Measurements from ENCODE around the gene HLX.
A peak's percentile ranks its signal among the peaks of the same experiment; 100 is the strongest.

The HLX gene

DNA sequence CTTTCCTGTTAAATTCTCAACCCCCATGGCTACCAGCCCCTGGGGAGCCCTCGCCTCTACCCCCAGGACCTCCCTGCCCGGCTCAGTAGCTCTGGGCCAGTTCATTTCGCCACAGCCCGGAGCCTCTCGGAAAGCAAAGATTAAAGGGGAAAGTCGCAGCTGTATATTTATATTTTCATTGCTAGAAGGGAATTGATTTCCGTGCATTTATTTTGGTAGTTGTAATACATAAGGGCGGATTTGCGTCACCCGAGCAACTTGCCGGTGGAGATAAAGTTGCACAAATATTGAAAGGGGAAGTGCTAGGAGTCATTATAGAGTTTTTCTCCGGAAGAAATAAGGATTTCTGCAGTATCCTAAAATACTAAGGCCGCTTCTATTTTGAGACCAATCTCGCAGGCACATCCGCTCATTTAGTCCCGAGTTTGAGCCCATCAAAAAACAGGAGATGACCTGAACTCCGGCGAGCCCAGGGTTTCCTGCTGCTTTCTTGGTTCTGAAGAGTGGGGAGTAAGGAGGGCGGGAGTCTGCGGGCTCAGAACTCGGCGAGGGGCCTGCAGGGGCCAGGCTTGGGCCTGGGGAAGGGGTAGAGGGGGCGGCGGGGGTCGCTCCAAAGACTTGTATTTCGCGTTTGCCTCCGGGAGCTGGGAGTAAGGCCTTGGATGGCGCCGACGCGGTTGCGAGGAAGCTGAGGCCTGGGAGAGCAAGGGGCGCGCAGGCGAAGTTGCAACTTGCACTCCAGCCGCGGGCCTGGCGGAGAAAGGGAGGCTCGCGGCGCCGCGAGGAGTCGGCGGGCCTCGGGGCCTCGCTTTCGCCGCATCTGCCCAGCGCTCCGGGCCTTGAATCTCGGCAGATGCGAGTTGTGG, 2.5 kb upstream of the HLX start:
- Histone ChIP-seq H3K79me1 (replicated peaks; ENCODE audit: low read length, poor library complexity, severe bottlenecking) (no peaks in the 10 kb centered on the region), H3K27me3 (ENCODE audit: control insufficient read depth in 1 of 2, insufficient read depth in 1 of 2, low read length in 2 of 2) (no peaks in the 10 kb centered on the region), H2BK15ac (ENCODE audit: low read depth, poor library complexity, severe bottlenecking) (peak overlapping the region; percentile 85), H3K18ac (ENCODE audit: low read depth in 1 of 2, low read length in 2 of 2) (peak overlapping the region; percentile 77 to 85), H2AK5ac (ENCODE audit: low read length, severe bottlenecking) (no peak overlapping the region), H4K91ac (ENCODE audit: low read length) (peak overlapping the region; percentile 98), H2BK5ac (ENCODE audit: low read depth, low read length, poor library complexity, severe bottlenecking) (peak overlapping the region; percentile 68), H3K9me3 (ENCODE audit: control insufficient read depth, low read length) (no peaks in the 10 kb centered on the region), H2BK12ac (ENCODE audit: low read length in 2 of 2) (peak overlapping the region; percentile 65 to 79), H3K4me2 (ENCODE audit: low read length, poor library complexity, severe bottlenecking) (peak overlapping the region; percentile 89), H2BK120ac (ENCODE audit: low read depth, low read length) (peak overlapping the region; percentile 96), H2AFZ (ENCODE audit: low read depth, low read length) (no peak overlapping the region), H3K36me3 (ENCODE audit: control insufficient read depth in 1 of 2, insufficient read depth in 2 of 2, low read depth in 1 of 2, low read length in 2 of 2) (peaks cover 1 to 5% of the 10 kb centered on the region in 2 experiments), H3K27ac (ENCODE audit: low read length, poor library complexity, severe bottlenecking) (peak overlapping the region; percentile 58), H3K4me1 (ENCODE audit: control insufficient read depth, insufficient read depth, low read depth, low read length) (peaks cover 13% of the 10 kb centered on the region), H4K8ac (ENCODE audit: low read length) (peak overlapping the region; percentile 94), H3K14ac (ENCODE audit: low read length in 2 of 2) (peak overlapping the region; percentile 51 to 75), H3K4ac (ENCODE audit: low read depth in 1 of 2, low read length in 2 of 2) (peak overlapping the region; percentile 82 to 86), H3K23ac (ENCODE audit: low read length in 2 of 2) (no peak overlapping the region), H3K4me3 (ENCODE audit: insufficient read depth in 1 of 2, low read depth in 1 of 2, low read length in 2 of 2) (peak overlapping the region in 1 of 2 experiments; percentile 28), H3K9ac (ENCODE audit: low read length) (no peak overlapping the region)
- peak; percentile 83 for DNase-seq
- 2% methylated on average over 53 of the region's 54 CpGs for WGBS

- H2BK12ac ChIP-seq (ENCODE audit: low read length in 2 of 2), result peak overlapping the region; percentile 63 to 94
- H3K18ac ChIP-seq (ENCODE audit: low read depth in 1 of 2, low read length in 2 of 2), result peak overlapping the region; percentile 77 to 85
- no peaks in the 10 kb centered on the region for H3K27me3 ChIP-seq (ENCODE audit: control insufficient read depth in 1 of 2, insufficient read depth in 1 of 2, low read length in 2 of 2)
- H3K9ac ChIP-seq (ENCODE audit: low read length), result no peak overlapping the region
- no peak overlapping the region for H3K23ac ChIP-seq (ENCODE audit: low read length in 2 of 2)
- peaks cover 13% of the 10 kb centered on the region for H3K4me1 ChIP-seq (ENCODE audit: control insufficient read depth, insufficient read depth, low read depth, low read length)
- H3K79me1 ChIP-seq (replicated peaks; ENCODE audit: low read length, poor library complexity, severe bottlenecking), result no peaks in the 10 kb centered on the region
- peaks cover 8 to 13% of the 10 kb centered on the region in 2 experiments for H3K36me3 ChIP-seq (ENCODE audit: control insufficient read depth in 1 of 2, insufficient read depth in 2 of 2, low read depth in 1 of 2, low read length in 2 of 2)
- H3K4me2 ChIP-seq (ENCODE audit: low read length, poor library complexity, severe bottlenecking), result peak overlapping the region; percentile 89
- H2BK5ac ChIP-seq (ENCODE audit: low read depth, low read length, poor library complexity, severe bottlenecking), result peak overlapping the region; percentile 36
- peak overlapping the region; percentile 92 for H4K8ac ChIP-seq (ENCODE audit: low read length)
- H2AFZ ChIP-seq (ENCODE audit: low read depth, low read length), result peak overlapping the region; percentile 3
- peak overlapping the region in 1 of 2 experiments; percentile 28 for H3K4me3 ChIP-seq (ENCODE audit: insufficient read depth in 1 of 2, low read depth in 1 of 2, low read length in 2 of 2)
- H3K9me3 ChIP-seq (ENCODE audit: control insufficient read depth, low read length), result no peaks in the 10 kb centered on the region
- peak overlapping the region in 1 of 2 experiments; percentile 75 for H3K14ac ChIP-seq (ENCODE audit: low read length in 2 of 2)
- no peak overlapping the region for H2AK5ac ChIP-seq (ENCODE audit: low read length, severe bottlenecking)
- H2BK15ac ChIP-seq (ENCODE audit: low read depth, poor library complexity, severe bottlenecking), result no peak overlapping the region
- WGBS, result 3% methylated on average over 24 of the region's 26 CpGs
- peak overlapping the region; percentile 72 to 82 for H3K4ac ChIP-seq (ENCODE audit: low read depth in 1 of 2, low read length in 2 of 2)
- peak overlapping the region; percentile 58 for H3K27ac ChIP-seq (ENCODE audit: low read length, poor library complexity, severe bottlenecking)
- peak overlapping the region; percentile 98 for H4K91ac ChIP-seq (ENCODE audit: low read length)
- H2BK120ac ChIP-seq (ENCODE audit: low read depth, low read length), result peak overlapping the region; percentile 96
- DNase-seq, result peak; percentile 70
Measured at GRCh38 chr1:220877377-220878095, 1.7 kb upstream of the HLX start.

DNA sequence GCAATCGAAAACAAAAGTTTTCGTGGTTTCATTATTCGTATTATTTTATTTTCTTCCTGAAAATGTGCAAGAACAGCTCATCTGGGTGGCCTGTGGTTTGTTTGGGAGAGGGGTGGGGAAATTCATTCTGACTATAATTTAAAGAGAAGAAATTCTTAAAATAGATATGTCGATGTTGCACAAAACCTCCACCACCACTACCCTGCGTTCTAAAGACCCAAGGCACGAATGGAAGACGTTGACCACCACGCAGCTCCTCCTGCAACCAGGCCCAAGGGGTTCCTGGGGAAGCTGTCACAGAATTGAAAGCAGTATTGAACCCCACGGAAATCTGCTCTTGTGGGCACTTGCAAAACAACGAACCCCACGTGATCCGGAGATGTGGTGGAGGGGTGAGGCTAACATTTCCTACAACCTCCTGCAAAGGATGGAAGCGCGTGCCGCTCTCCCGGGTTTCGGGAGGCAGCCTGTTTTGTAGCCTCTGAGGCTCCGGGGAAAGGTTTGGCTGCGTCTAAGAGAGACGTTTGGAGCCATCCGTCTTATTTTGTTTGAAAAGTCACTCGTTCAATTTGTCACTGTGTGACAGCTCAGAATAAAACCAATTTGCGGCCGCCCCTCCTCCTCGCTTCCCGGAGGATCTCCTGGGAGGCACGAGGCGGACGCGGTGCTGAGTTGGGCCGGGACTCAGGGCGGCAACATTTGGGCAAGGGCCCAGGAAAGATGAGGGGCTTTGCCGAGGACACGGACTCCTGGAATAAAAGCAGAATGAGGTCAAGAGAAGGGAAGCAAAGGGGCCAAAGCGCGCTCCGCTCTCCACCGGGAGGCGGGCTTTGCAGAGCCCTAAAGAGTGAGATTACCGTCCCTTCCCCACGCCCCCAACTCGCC, 810 bp upstream of the HLX start:
- Histone ChIP-seq H3K4ac (ENCODE audit: low read depth in 1 of 2, low read length in 2 of 2) (peak overlapping the region; percentile 41 to 81), H2BK5ac (ENCODE audit: low read depth, low read length, poor library complexity, severe bottlenecking) (no peak overlapping the region), H3K27me3 (ENCODE audit: control insufficient read depth in 1 of 2, insufficient read depth in 1 of 2, low read length in 2 of 2) (no peaks in the 10 kb centered on the region), H2BK12ac (ENCODE audit: low read length in 2 of 2) (peak overlapping the region in 1 of 2 experiments; percentile 27), H4K91ac (ENCODE audit: low read length) (peak overlapping the region; percentile 34), H3K9me3 (ENCODE audit: control insufficient read depth, low read length) (no peaks in the 10 kb centered on the region), H3K18ac (ENCODE audit: low read depth in 1 of 2, low read length in 2 of 2) (peak overlapping the region; percentile 75 to 81), H3K36me3 (ENCODE audit: control insufficient read depth in 1 of 2, insufficient read depth in 2 of 2, low read depth in 1 of 2, low read length in 2 of 2) (peaks cover 8 to 18% of the 10 kb centered on the region in 2 experiments), H3K14ac (ENCODE audit: low read length in 2 of 2) (peak overlapping the region in 1 of 2 experiments; percentile 5), H3K79me1 (replicated peaks; ENCODE audit: low read length, poor library complexity, severe bottlenecking) (no peaks in the 10 kb centered on the region), H3K27ac (ENCODE audit: low read length, poor library complexity, severe bottlenecking) (peak overlapping the region; percentile 58), H3K4me1 (ENCODE audit: control insufficient read depth, insufficient read depth, low read depth, low read length) (peaks cover 11% of the 10 kb centered on the region), H2AK5ac (ENCODE audit: low read length, severe bottlenecking) (no peak overlapping the region), H3K23ac (ENCODE audit: low read length in 2 of 2) (no peak overlapping the region), H3K4me3 (ENCODE audit: insufficient read depth in 1 of 2, low read depth in 1 of 2, low read length in 2 of 2) (peak overlapping the region; percentile 65 to 91), H4K8ac (ENCODE audit: low read length) (peak overlapping the region; percentile 35), H3K9ac (ENCODE audit: low read length) (peak overlapping the region; percentile 93), H2AFZ (ENCODE audit: low read depth, low read length) (no peak overlapping the region), H2BK15ac (ENCODE audit: low read depth, poor library complexity, severe bottlenecking) (peak overlapping the region; percentile 36), H3K4me2 (ENCODE audit: low read length, poor library complexity, severe bottlenecking) (peak overlapping the region; percentile 89), H2BK120ac (ENCODE audit: low read depth, low read length) (peak overlapping the region; percentile 73)
- peak; percentile 81 for DNase-seq
- WGBS, result 1% methylated on average over 38 of the region's 42 CpGs
